ENCODE results near the gene EIF1.

The EIF1 gene

DNA sequence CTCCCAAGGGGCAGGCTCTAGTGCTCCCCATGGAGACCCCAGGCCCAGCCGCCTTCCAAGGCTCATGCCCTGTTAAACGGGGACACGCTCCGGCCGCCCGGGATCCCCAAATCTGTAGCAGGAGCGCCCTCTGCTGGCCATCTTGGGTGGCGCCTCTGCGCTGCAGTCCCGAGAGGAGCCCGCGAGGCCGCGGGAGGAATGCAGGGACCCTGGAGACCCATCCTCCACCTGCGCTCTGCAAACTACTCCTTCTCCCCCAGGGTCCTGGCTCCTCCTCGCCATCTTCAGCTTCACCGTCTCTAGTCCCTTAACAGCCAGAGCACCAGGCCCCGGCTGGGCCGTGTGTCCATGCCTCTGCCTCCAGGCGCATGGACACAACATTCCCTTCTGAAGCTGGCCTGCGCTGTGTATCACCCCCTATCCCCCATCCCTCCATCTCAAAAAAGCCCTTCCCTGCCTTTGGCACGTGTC lies 40.7 kb upstream of the EIF1 start:
- H3K4me3 ChIP-seq: peak overlapping the region; percentile 64

GRCh38 chr17:41648411-41649195 lies 40.1 kb upstream of the EIF1 start:
- peak; percentile 87 for DNase-seq (ENCODE audit: low spot score)
- Histone ChIP-seq H3K27ac (peak overlapping the region in 1 of 2 donors; percentile 68), H3K4me3 (peak overlapping the region; percentile 64)
- TF ChIP-seq CTCF (IDR thresholded peaks at IDR 0.05): peak; percentile 94

More for the DNA sequence above, 40.7 kb upstream of the EIF1 start:
- TF ChIP-seq CTCF (IDR thresholded peaks at IDR 0.05): peak; percentile 85
- peak overlapping the region in 1 of 2 donors; percentile 68 for H3K27ac ChIP-seq
- peak; percentile 90 for DNase-seq (ENCODE audit: low spot score)

GRCh38 chr17:41649923-41650519 lies 38.7 kb upstream of the EIF1 start:
- no peak for DNase-seq (ENCODE audit: low spot score)
- no peak overlapping the region for H3K27ac ChIP-seq

GRCh38 chr17:41650794-41651624 lies 37.7 kb upstream of the EIF1 start:
- TF ChIP-seq CTCF (IDR thresholded peaks at IDR 0.05): no peak
- no peak for DNase-seq (ENCODE audit: low spot score)
- Histone ChIP-seq H3K27ac (peak overlapping the region; percentile 25 to 80), H3K4me3 (peak overlapping the region; percentile 55)

More at GRCh38 chr17:41649923-41650519, 38.7 kb upstream of the EIF1 start:
- no peak for TF ChIP-seq CTCF (IDR thresholded peaks at IDR 0.05)
- H3K4me3 ChIP-seq: no peak overlapping the region

DNA sequence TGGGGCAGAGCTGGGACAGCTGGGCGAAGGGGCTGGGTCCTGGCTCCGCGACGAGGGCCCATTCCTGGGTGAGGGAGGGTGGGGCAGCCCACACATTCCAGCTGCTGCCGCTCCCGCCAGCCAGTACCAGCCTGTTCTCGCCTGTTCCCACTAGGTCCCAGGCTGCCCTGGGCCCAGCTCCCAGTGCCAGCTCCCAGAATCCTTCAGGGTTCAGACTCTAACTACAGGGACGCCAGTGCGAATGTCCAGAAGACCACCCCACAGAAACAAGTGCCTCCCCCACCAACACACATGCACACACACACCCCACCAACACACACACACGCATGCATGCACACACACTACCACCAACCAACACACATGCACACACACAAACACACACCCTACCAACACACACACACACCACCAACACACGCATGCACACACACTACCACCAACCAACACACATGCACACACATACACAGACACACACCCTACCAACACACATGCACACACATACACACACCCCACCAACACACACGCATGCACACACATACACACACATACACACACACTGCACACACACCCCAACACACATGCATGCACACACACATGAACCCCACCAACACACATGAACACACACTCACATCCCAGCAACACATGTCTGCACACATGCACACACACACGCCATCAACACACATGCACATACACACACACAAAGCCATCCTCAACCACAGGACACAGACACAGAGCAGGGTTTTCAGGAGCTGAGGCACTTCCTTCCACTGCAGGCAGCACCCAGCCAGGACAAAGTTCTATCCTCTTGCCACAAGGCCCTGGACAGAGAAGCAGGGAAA lies 36.8 kb upstream of the EIF1 start:
- no peak for TF ChIP-seq CTCF (IDR thresholded peaks at IDR 0.05)
- peak overlapping the region; percentile 55 for H3K4me3 ChIP-seq
- DNase-seq (ENCODE audit: low spot score): no peak
- peak overlapping the region; percentile 25 to 80 for H3K27ac ChIP-seq

DNA sequence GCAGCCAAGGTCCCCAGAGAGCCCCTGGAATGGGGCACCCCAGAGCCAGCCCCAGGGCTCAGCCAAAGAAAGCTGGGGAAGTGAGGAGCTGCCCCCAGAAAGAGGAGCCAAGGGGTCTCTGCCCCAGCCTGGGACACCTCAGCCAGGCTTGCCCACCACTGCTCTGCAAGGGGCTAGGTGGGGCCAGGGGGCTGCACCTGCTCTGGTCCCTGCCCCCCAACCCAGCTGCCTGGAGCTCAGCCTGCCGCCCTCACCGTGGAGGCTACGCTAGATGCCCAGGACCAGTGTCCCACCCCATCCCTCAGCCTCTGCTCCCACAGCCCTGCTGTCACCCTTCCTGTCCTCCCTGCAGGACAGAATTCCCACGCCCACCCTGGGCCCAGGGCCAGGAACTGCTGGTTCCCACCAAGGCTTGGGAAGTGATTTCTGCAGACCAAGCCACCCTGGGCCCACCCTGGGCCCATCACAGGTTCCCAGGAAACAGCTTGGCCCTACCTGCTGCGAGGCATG lies 36.2 kb upstream of the EIF1 start:
- DNase-seq (ENCODE audit: low spot score): no peak
- TF ChIP-seq CTCF (IDR thresholded peaks at IDR 0.05): no peak
- H3K4me3 ChIP-seq: no peak overlapping the region
- H3K27ac ChIP-seq: no peak overlapping the region

Measured in coronary artery (tissue), 2 donors.